Transverse colon (tissue), 4 donors: Measurements from ENCODE around the gene ARFGAP2. TPM values are rescaled to one million over a fixed set of nuclear protein-coding genes. Genes with fewer than 3 reads are reported as not detected.

Experiments used
- DNase-seq: peaks from one replicate; pipeline ENCODE4 v3.0.0-alpha.2; 2019
- H3K27ac ChIP-seq, 4 donors: fragments of 200-600 bp; sonication (generic); 2 replicates each; pipeline ENCODE4 v1.5.1; 2016 to 2018; ENCODE audit warnings: inconsistent platforms in 4 of 4
- H3K27me3 ChIP-seq: fragments of 200-600 bp; sonication (generic); 2 replicates; pipeline ENCODE4 v1.5.1; 2017; ENCODE audit warnings: inconsistent platforms
- H3K36me3 ChIP-seq, 4 donors: fragments of 200-600 bp; sonication (generic); 2 replicates each; pipeline ENCODE4 v1.5.1; 2017 to 2019; ENCODE audit warnings: inconsistent platforms in 4 of 4
- H3K4me1 ChIP-seq, 4 donors: fragments of 200-600 bp; sonication (generic); 2 replicates each; pipeline ENCODE4 v1.5.1; 2017 to 2020; ENCODE audit warnings: inconsistent platforms in 4 of 4
- H3K4me3 ChIP-seq, 4 donors: fragments of 200-600 bp; sonication (generic); 1 replicate in 1 of 4; 2 replicates in 3 of 4; pipeline versions ENCODE4 v1.5.1 to v1.6.1; 2017 to 2019; ENCODE audit warnings: inconsistent platforms in 4 of 4
- H3K9me3 ChIP-seq, 2 donors: fragments of 200-600 bp; sonication (generic); 2 replicates each; pipeline ENCODE4 v1.5.1; 2017 to 2019; ENCODE audit warnings: inconsistent platforms in 2 of 2
- CTCF ChIP-seq, 5 experiments: fragments of 200-600 bp in 3 of 5; fragments of 450-650 bp in 2 of 5; sonication (generic) in 3 of 5; IDR thresholded peaks; 1 replicate in 2 of 5; 2 replicates in 3 of 5; pipeline ENCODE4 v1.5.1; 2016 to 2017; ENCODE audit warnings: antibody characterized with exemption in 5 of 5, inconsistent platforms in 3 of 5, mild to moderate bottlenecking in 2 of 5, moderate library complexity in 1 of 5
- EP300 ChIP-seq: sonication (generic); formaldehyde crosslinking; IDR thresholded peaks from one replicate; pipeline ENCODE4 v1.6.1; 2017; ENCODE audit warnings: antibody characterized with exemption, low read depth
- POLR2A ChIP-seq: fragments of 450-650 bp; IDR thresholded peaks from one replicate; pipeline ENCODE4 v1.6.1; 2016; ENCODE audit warnings: antibody characterized with exemption, mild to moderate bottlenecking, moderate library complexity
- POLR2AphosphoS5 ChIP-seq, 3 donors: sonication (generic); formaldehyde crosslinking; IDR thresholded peaks; one replicate each; pipeline ENCODE4 v1.6.1; 2016; ENCODE audit warnings: antibody characterized with exemption in 3 of 3
- WGBS, 2 donors: methylation state at CpG; one replicate each; pipeline ENCODE4 v1.1.5; 2018; ENCODE audit warnings: low coverage in 1 of 2; 5-methylcytosine and 5-hydroxymethylcytosine counted together
- in situ Hi-C, 4 donors: fragments of 200-750 bp; cut with MboI; loops; one replicate each; pipeline versions ENCODE4 v1.15.0 to v1.15.1; 2017; ENCODE audit warnings: low sequenced_read_pairs in 3 of 4, low pct_ligation_motif_present in 1 of 4, low pct_unique_long_range_greater_than_20kb in 1 of 4
- intact Hi-C: fragments of 100-400 bp; cut with DNase I; formaldehyde crosslinking; loops from one replicate; pipeline ENCODE4 v1.15.1; 2023; ENCODE audit warnings: low total_unique reads
- total RNA-seq, 4 donors: library from RNA; depleted of rRNA; stranded (reverse); fragments of >200 nt; gene quantifications; one replicate each; pipeline ENCODE4 v1.1.0, GENCODE V29; 2016

The ARFGAP2 gene
- total RNA-seq, 4 donors from 2014 or later, result 123 to 213 (median 132) TPM

- 79 to 95% methylated on average over 5 to 7 of the region's 7 CpGs for WGBS, 2 donors
- in situ Hi-C loops, result no loop called here
- Histone ChIP-seq H3K27ac (no peak overlapping the region), H3K27me3 (no peaks in the 10 kb centered on the region), H3K36me3 (no peaks in the 10 kb centered on the region), H3K4me3 (no peak overlapping the region), H3K9me3 (no peaks in the 10 kb centered on the region), H3K4me1 (peaks cover 0 to 4% (median 0%) of the 10 kb centered on the region in 4 donors)
- TF ChIP-seq POLR2AphosphoS5 (IDR thresholded peaks at IDR 0.05) (no peak), POLR2A (no peak), EP300 (no peak), CTCF (IDR thresholded peaks at IDR 0.05) (no peak)
- no peak for DNase-seq
- intact Hi-C loops, result no loop called here
Measured at GRCh38 chr11:47125083-47125482, 51.6 kb downstream of the ARFGAP2 start.

DNA sequence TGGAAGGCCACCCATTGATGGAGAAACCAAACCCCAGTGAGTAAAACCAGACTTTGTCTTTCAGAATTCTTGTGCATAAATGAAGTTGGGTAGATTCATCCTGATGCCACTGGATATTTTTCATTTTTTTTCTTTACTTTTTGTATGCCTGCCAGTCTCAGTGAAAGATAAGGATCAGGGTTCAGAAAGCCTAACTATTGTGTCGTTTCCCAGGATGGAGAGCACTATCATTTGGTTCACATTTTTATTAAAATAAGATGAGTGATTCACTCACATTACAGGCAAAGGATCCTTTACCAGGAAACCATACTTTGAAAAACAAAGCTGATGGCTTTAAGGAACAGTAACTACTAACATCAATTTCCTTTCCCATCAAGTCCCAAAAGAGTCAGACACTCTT lies 52.0 kb downstream of the ARFGAP2 start:
- intact Hi-C loops, result no loop called here
- WGBS, 2 donors, result 67 to 81% methylated on average over 1 of the region's 1 CpG
- in situ Hi-C loops, result no loop called here

GRCh38 chr11:47123094-47123493 lies 53.6 kb downstream of the ARFGAP2 start:
- no peak for TF ChIP-seq EP300
- TF ChIP-seq POLR2A, result no peak
- no peak for TF ChIP-seq CTCF (IDR thresholded peaks at IDR 0.05)
- TF ChIP-seq POLR2AphosphoS5 (IDR thresholded peaks at IDR 0.05), result no peak
- H3K4me3 ChIP-seq, result no peak overlapping the region
- in situ Hi-C loops (no loop called here), intact Hi-C loops (no loop called here)
- no peak overlapping the region for H3K27ac ChIP-seq
- WGBS, 2 donors, result 91 to 95% methylated on average over 2 of the region's 2 CpGs
- H3K27me3 ChIP-seq, result no peaks in the 10 kb centered on the region
- no peak for DNase-seq
- no peaks in the 10 kb centered on the region for H3K9me3 ChIP-seq
- H3K4me1 ChIP-seq, result peaks cover 0 to 11% (median 1%) of the 10 kb centered on the region in 4 donors
- H3K36me3 ChIP-seq, result no peaks in the 10 kb centered on the region

More for the DNA sequence above, 52.0 kb downstream of the ARFGAP2 start:
- H3K4me3 ChIP-seq, result no peak overlapping the region
- H3K9me3 ChIP-seq, result no peaks in the 10 kb centered on the region
- DNase-seq, result no peak
- no peak overlapping the region for H3K27ac ChIP-seq
- peaks cover 0 to 4% (median 0%) of the 10 kb centered on the region in 4 donors for H3K4me1 ChIP-seq
- no peaks in the 10 kb centered on the region for H3K36me3 ChIP-seq
- TF ChIP-seq POLR2AphosphoS5 (IDR thresholded peaks at IDR 0.05) (no peak), CTCF (IDR thresholded peaks at IDR 0.05) (no peak)
- H3K27me3 ChIP-seq, result no peaks in the 10 kb centered on the region

DNA sequence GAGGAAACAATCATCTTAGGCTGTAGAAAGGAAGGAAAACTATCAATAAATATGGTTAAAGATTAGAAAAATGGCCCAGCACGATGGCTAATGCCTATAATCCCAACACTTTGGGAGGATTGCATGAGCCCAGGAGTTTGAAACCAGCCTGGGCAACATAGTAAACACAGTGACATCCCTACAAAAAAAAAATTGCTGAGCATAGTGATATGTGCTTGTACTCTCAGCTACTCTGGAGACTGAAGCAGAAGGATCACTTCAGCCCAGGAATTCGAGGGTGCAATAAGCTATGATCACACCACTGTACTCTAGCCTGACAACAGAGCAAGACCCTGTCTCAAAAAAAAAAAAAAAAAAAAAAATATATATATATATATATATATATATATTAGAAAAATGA lies 54.9 kb downstream of the ARFGAP2 start:
- no peaks in the 10 kb centered on the region for H3K27me3 ChIP-seq
- H3K4me1 ChIP-seq, result peaks cover 0 to 8% (median 1%) of the 10 kb centered on the region in 4 donors
- no peaks in the 10 kb centered on the region for H3K9me3 ChIP-seq
- in situ Hi-C loops (no loop called here), intact Hi-C loops (no loop called here)
- no peak for TF ChIP-seq CTCF (IDR thresholded peaks at IDR 0.05)
- TF ChIP-seq POLR2A, result no peak
- TF ChIP-seq POLR2AphosphoS5 (IDR thresholded peaks at IDR 0.05), result no peak
- no peaks in the 10 kb centered on the region for H3K36me3 ChIP-seq
- no peak overlapping the region for H3K27ac ChIP-seq
- no peak overlapping the region for H3K4me3 ChIP-seq
- 24% methylated on average over 2 of the region's 2 CpGs; no CpG with 5 or more reads in 1 of the 2 donors for WGBS, 2 donors
- DNase-seq, result no peak
